Activated naive CD8-positive, alpha-beta T cell treated with anti-CD3 and anti-CD28 coated beads for 36 hours (primary cell): ENCODE data around the gene SNRPD1. TPM values are rescaled to one million over a fixed set of nuclear protein-coding genes. Genes with fewer than 3 reads are reported as not detected.
"Not testable (repeated sequence)": the region's sequence is repeated elsewhere in the genome, so short reads cannot be mapped to it uniquely, and the experiment has no call there.

Source experiments
- DNase-seq: peaks from one replicate; pipeline ENCODE4 v3.0.0; 2021
- H3K27ac Mint-ChIP-seq: one replicate; pipeline ENCODE4 v1.8.0; 2022; ENCODE audit warnings: mild to moderate bottlenecking, moderate library complexity, mixed read lengths
- H3K27me3 Mint-ChIP-seq: one replicate; pipeline ENCODE4 v1.8.0; 2022; ENCODE audit warnings: mild to moderate bottlenecking, mixed read lengths
- H3K36me3 Mint-ChIP-seq: one replicate; pipeline ENCODE4 v1.8.0; 2021; ENCODE audit warnings: mild to moderate bottlenecking, mixed read lengths
- H3K4me1 Mint-ChIP-seq: one replicate; pipeline ENCODE4 v1.8.0; 2021; ENCODE audit warnings: mixed read lengths
- H3K4me3 Mint-ChIP-seq: one replicate; pipeline ENCODE4 v1.8.0; 2022; ENCODE audit warnings: mild to moderate bottlenecking, moderate library complexity, mixed read lengths
- H3K9me3 Mint-ChIP-seq: one replicate; pipeline ENCODE4 v1.8.0; 2022; ENCODE audit warnings: mixed read lengths
- total RNA-seq, 2 experiments: library from RNA; stranded (reverse); gene quantifications; one replicate each; pipeline ENCODE4 v1.2.3, GENCODE V29; 2021

Gene SNRPD1
- 100 to 1,000 TPM; 166 to 176 TPM for total RNA-seq

GRCh38 chr18:21612125-21613039 is at the start of gene SNRPD1:
Gene SNRPD1, plus strand, starts transcription at chr18:21612314. Its CDS starts 116 bp downstream, at chr18:21612430.
- Mint-ChIP-seq H3K4me1 (peaks cover 32% of the 10 kb centered on the region), H3K27ac (peak within 1 kb of the TSS; percentile 100)

GRCh38 chr18:21571772-21572171 is 40.3 kb upstream of the SNRPD1 start:
- H3K4me3 Mint-ChIP-seq: no peak overlapping the region
- H3K4me1 Mint-ChIP-seq: peaks cover 5% of the 10 kb centered on the region
- H3K27me3 Mint-ChIP-seq: no peaks in the 10 kb centered on the region
- no peaks in the 10 kb centered on the region for H3K9me3 Mint-ChIP-seq
- H3K36me3 Mint-ChIP-seq: peaks cover 41% of the 10 kb centered on the region
- no peak overlapping the region for H3K27ac Mint-ChIP-seq
- no peak for DNase-seq

More at GRCh38 chr18:21612125-21613039, at the start of gene SNRPD1:
- H3K36me3 Mint-ChIP-seq: peaks cover 41% of the 10 kb centered on the region
- peak within 1 kb of the TSS; percentile 100 for H3K4me3 Mint-ChIP-seq
- peak; percentile 93 for DNase-seq
- no peaks in the 10 kb centered on the region for H3K27me3 Mint-ChIP-seq
- H3K9me3 Mint-ChIP-seq: no peaks in the 10 kb centered on the region

GRCh38 chr18:21575656-21576055 is 36.5 kb upstream of the SNRPD1 start:
- H3K4me3 Mint-ChIP-seq: no peak overlapping the region
- H3K27ac Mint-ChIP-seq: no peak overlapping the region
- H3K4me1 Mint-ChIP-seq: peaks cover 5% of the 10 kb centered on the region
- no peaks in the 10 kb centered on the region for H3K9me3 Mint-ChIP-seq
- no peak for DNase-seq
- peaks cover 45% of the 10 kb centered on the region for H3K36me3 Mint-ChIP-seq
- no peaks in the 10 kb centered on the region for H3K27me3 Mint-ChIP-seq

- DNase-seq: no peak
- H3K36me3 Mint-ChIP-seq: peaks cover 8% of the 10 kb centered on the region
- H3K27ac Mint-ChIP-seq: no peak overlapping the region
- no peaks in the 10 kb centered on the region for H3K9me3 Mint-ChIP-seq
- peaks cover 12% of the 10 kb centered on the region for H3K4me1 Mint-ChIP-seq
- H3K4me3 Mint-ChIP-seq: no peak overlapping the region
- no peaks in the 10 kb centered on the region for H3K27me3 Mint-ChIP-seq
Measured at GRCh38 chr18:21584391-21584790, 27.7 kb upstream of the SNRPD1 start.

- H3K27me3 Mint-ChIP-seq, H3K9me3 Mint-ChIP-seq, DNase-seq, H3K27ac Mint-ChIP-seq, H3K4me3 Mint-ChIP-seq: not testable (repeated sequence)
- peaks cover 31% of the 10 kb centered on the region for H3K36me3 Mint-ChIP-seq
- H3K4me1 Mint-ChIP-seq: peaks cover 18% of the 10 kb centered on the region
Measured at GRCh38 chr18:21592361-21592760, 19.8 kb upstream of the SNRPD1 start.

GRCh38 chr18:21593540-21594257 is 18.4 kb upstream of the SNRPD1 start:
- Mint-ChIP-seq H3K27me3 (no peaks in the 10 kb centered on the region), H3K27ac (no peak overlapping the region), H3K36me3 (peaks cover 26% of the 10 kb centered on the region), H3K4me1 (peaks cover 25% of the 10 kb centered on the region), H3K9me3 (no peaks in the 10 kb centered on the region), H3K4me3 (no peak overlapping the region)
- DNase-seq: no peak

- no peak overlapping the region for H3K27ac Mint-ChIP-seq
Measured at GRCh38 chr18:21597620-21598019, 14.5 kb upstream of the SNRPD1 start.

GRCh38 chr18:21598726-21599584 is 13.2 kb upstream of the SNRPD1 start:
- Mint-ChIP-seq H3K36me3 (peaks cover 15% of the 10 kb centered on the region), H3K4me1 (peaks cover 27% of the 10 kb centered on the region)

More at GRCh38 chr18:21597620-21598019, 14.5 kb upstream of the SNRPD1 start:
- no peak overlapping the region for H3K4me3 Mint-ChIP-seq
- DNase-seq: no peak
- peaks cover 31% of the 10 kb centered on the region for H3K4me1 Mint-ChIP-seq
- peaks cover 19% of the 10 kb centered on the region for H3K36me3 Mint-ChIP-seq
- H3K27me3 Mint-ChIP-seq: no peaks in the 10 kb centered on the region
- no peaks in the 10 kb centered on the region for H3K9me3 Mint-ChIP-seq

GRCh38 chr18:21599585-21600525 is 12.3 kb upstream of the SNRPD1 start:
- Mint-ChIP-seq H3K36me3 (peaks cover 10% of the 10 kb centered on the region), H3K27me3 (no peaks in the 10 kb centered on the region), H3K27ac (peak overlapping the region; percentile 99), H3K4me1 (peaks cover 27% of the 10 kb centered on the region), H3K9me3 (no peaks in the 10 kb centered on the region), H3K4me3 (peak overlapping the region; percentile 99)
- no peak for DNase-seq

More at GRCh38 chr18:21598726-21599584, 13.2 kb upstream of the SNRPD1 start:
- Mint-ChIP-seq H3K27me3 (no peaks in the 10 kb centered on the region), H3K9me3 (no peaks in the 10 kb centered on the region), H3K27ac (peak overlapping the region; percentile 99), H3K4me3 (peak overlapping the region; percentile 99)
- DNase-seq: no peak

GRCh38 chr18:21600526-21601410 is 11.3 kb upstream of the SNRPD1 start, which contains the start of gene ESCO1:
Gene ESCO1, minus strand, starts transcription at chr18:21600704. Its CDS starts 25,861 bp downstream, at chr18:21574843.
- no peaks in the 10 kb centered on the region for H3K9me3 Mint-ChIP-seq

GRCh38 chr18:21602299-21602587 is 9.9 kb upstream of the SNRPD1 start:
- Mint-ChIP-seq H3K27ac (no peak overlapping the region), H3K27me3 (no peaks in the 10 kb centered on the region), H3K4me1 (peaks cover 29% of the 10 kb centered on the region), H3K4me3 (no peak overlapping the region), H3K9me3 (no peaks in the 10 kb centered on the region), H3K36me3 (peaks cover 6% of the 10 kb centered on the region)
- DNase-seq: no peak

More at GRCh38 chr18:21600526-21601410, 11.3 kb upstream of the SNRPD1 start, which contains the start of gene ESCO1:
- Mint-ChIP-seq H3K4me3 (peak within 1 kb of the TSS; percentile 99), H3K36me3 (peaks cover 10% of the 10 kb centered on the region), H3K4me1 (peaks cover 34% of the 10 kb centered on the region), H3K27me3 (no peaks in the 10 kb centered on the region), H3K27ac (peak within 1 kb of the TSS; percentile 99)
- DNase-seq: peak; percentile 97

GRCh38 chr18:21604671-21605070 is 7.4 kb upstream of the SNRPD1 start:
- H3K27me3 Mint-ChIP-seq: no peaks in the 10 kb centered on the region
- H3K9me3 Mint-ChIP-seq: no peaks in the 10 kb centered on the region
- H3K4me1 Mint-ChIP-seq: peaks cover 17% of the 10 kb centered on the region
- H3K36me3 Mint-ChIP-seq: peaks cover 2% of the 10 kb centered on the region
- no peak overlapping the region for H3K4me3 Mint-ChIP-seq
- no peak for DNase-seq
- H3K27ac Mint-ChIP-seq: no peak overlapping the region

GRCh38 chr18:21605213-21605612 is 6.9 kb upstream of the SNRPD1 start:
- Mint-ChIP-seq H3K36me3 (no peaks in the 10 kb centered on the region), H3K27ac (no peak overlapping the region), H3K9me3 (no peaks in the 10 kb centered on the region), H3K4me1 (peaks cover 17% of the 10 kb centered on the region), H3K4me3 (no peak overlapping the region), H3K27me3 (no peaks in the 10 kb centered on the region)
- no peak for DNase-seq
